ENCODE results near the gene TUSC7. TPM values are rescaled to one million over a fixed set of nuclear protein-coding genes. Genes with fewer than 3 reads are reported as not detected.

The TUSC7 gene
- total and polyA plus RNA-seq, 2 of the 4 experiments (the other 2 are of a cell fraction): not detected

GRCh38 chr3:116678853-116679252, 30.7 kb upstream of the TUSC7 start:
- no peak overlapping the region for H2BK15ac ChIP-seq (ENCODE audit: low read depth, low read length)
- H4K20me1 ChIP-seq (ENCODE audit: insufficient read depth, low read length): no peaks in the 10 kb centered on the region
- H2BK120ac ChIP-seq (ENCODE audit: low read depth, low read length): no peak overlapping the region
- H3K4ac ChIP-seq (ENCODE audit: low read depth, low read length): no peak overlapping the region
- DNase-seq: no peak
- H3K23ac ChIP-seq (ENCODE audit: low read depth, low read length): no peak overlapping the region
- no peak overlapping the region for H3K27ac ChIP-seq (ENCODE audit: insufficient read depth, low read length)
- no peak overlapping the region for H3K9ac ChIP-seq (ENCODE audit: low read depth, low read length)
- no peak overlapping the region for H2AFZ ChIP-seq (replicated peaks; ENCODE audit: low read length, poor library complexity)
- no peak overlapping the region for H2AK5ac ChIP-seq (ENCODE audit: low read depth, low read length)
- ChIA-PET CTCF (no interaction called here), POLR2A (ENCODE audit: unreplicated experiment) (no interaction called here)
- no peak overlapping the region for H4K8ac ChIP-seq (ENCODE audit: low read depth in 2 of 2, low read length in 2 of 2)
- BruUV-seq (replicated peaks): no TSS peak
- WGBS, 2 experiments (ENCODE audit: extremely low coverage in 2 of 2, insufficient read length in 1 of 2): 100% methylated on average over 1 of the region's 13 CpGs; no CpG with 5 or more reads in 1 of the 2 experiments
- in situ Hi-C loops (cut with MboI; ENCODE audit: low sequenced_read_pairs) (no loop called here), dilution Hi-C loops (cut with HindIII; ENCODE audit: low sequenced_read_pairs, unreplicated experiment) (no loop called here), intact Hi-C loops (cut with micrococcal nuclease) (no loop called here)
- no peak for TF ChIP-seq USF2 (IDR thresholded peaks at IDR 0.05; ENCODE audit: low read depth, low read length)
- TF ChIP-seq, protein P1, sequence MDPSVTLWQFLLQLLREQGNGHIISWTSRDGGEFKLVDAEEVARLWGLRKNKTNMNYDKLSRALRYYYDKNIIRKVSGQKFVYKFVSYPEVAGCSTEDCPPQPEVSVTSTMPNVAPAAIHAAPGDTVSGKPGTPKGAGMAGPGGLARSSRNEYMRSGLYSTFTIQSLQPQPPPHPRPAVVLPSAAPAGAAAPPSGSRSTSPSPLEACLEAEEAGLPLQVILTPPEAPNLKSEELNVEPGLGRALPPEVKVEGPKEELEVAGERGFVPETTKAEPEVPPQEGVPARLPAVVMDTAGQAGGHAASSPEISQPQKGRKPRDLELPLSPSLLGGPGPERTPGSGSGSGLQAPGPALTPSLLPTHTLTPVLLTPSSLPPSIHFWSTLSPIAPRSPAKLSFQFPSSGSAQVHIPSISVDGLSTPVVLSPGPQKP (IDR thresholded peaks at IDR 0.05; ENCODE audit: borderline replicate concordance, low read depth, low read length): no peak
- no peak for TF ChIP-seq CEBPB (IDR thresholded peaks at IDR 0.05; ENCODE audit: low read depth, low read length)
- no peak for TF ChIP-seq POLR2A (IDR thresholded peaks at IDR 0.05; ENCODE audit: low read depth, low read length)
- TF ChIP-seq CTCF (conservative IDR thresholded peaks at IDR 0.05; ENCODE audit: low read depth, low read length): no peak
- TF ChIP-seq FOS (IDR thresholded peaks at IDR 0.05; ENCODE audit: low read depth, low read length): no peak
- TF ChIP-seq MXI1 (IDR thresholded peaks at IDR 0.05; ENCODE audit: borderline replicate concordance, low read depth, low read length): no peak
- TF ChIP-seq MAFK (IDR thresholded peaks at IDR 0.05; ENCODE audit: low read depth, low read length): no peak
- no peak overlapping the region for H4K5ac ChIP-seq (ENCODE audit: low read depth, low read length)
- H3K79me1 ChIP-seq (ENCODE audit: low read depth in 1 of 2, low read length in 2 of 2): no peaks in the 10 kb centered on the region
- no peak overlapping the region for H2BK5ac ChIP-seq (ENCODE audit: low read depth, low read length, poor library complexity, severe bottlenecking)
- no peak overlapping the region for H2AK9ac ChIP-seq (replicated peaks; ENCODE audit: low read depth, low read length, poor library complexity)
- no peak overlapping the region for H3K18ac ChIP-seq (ENCODE audit: low read depth, low read length)
- H3K56ac ChIP-seq (ENCODE audit: extremely low read depth, insufficient read depth, low read length): no peak overlapping the region
- no peaks in the 10 kb centered on the region for H3K36me3 ChIP-seq (ENCODE audit: control insufficient read depth, insufficient read depth, low read length)
- no peak overlapping the region for H3K4me2 ChIP-seq (ENCODE audit: low read depth, low read length)
- no peaks in the 10 kb centered on the region for H3K27me3 ChIP-seq (ENCODE audit: control insufficient read depth, insufficient read depth, low read length)
- H3K9me1 ChIP-seq (ENCODE audit: insufficient read depth, low read length): no peaks in the 10 kb centered on the region
- no peak overlapping the region for H3K4me3 ChIP-seq (ENCODE audit: insufficient read depth, low read depth, low read length)
- H2BK20ac ChIP-seq (ENCODE audit: low read depth, low read length): no peak overlapping the region
- H3K4me1 ChIP-seq (ENCODE audit: control insufficient read depth, insufficient read depth, low read length): no peaks in the 10 kb centered on the region
- no peak overlapping the region for H3K14ac ChIP-seq (replicated peaks; ENCODE audit: low read depth, low read length)
- no peaks in the 10 kb centered on the region for H3K9me3 ChIP-seq (ENCODE audit: control insufficient read depth, insufficient read depth, low read length)
- no peak overlapping the region for H4K91ac ChIP-seq (ENCODE audit: insufficient read depth, low read depth, low read length)
- no peak for ATAC-seq (ENCODE audit: low read depth)
